HepG2 (cell line): ENCODE results near the gene IQSEC1. TPM values are rescaled to one million over a fixed set of nuclear protein-coding genes. Genes with fewer than 3 reads are reported as not detected.

Experiments
- ATAC-seq: fragments of 200-7000 bp; cut with Tn5 transposase; 3 replicates; pipeline ENCODE4 v1.9.1; 2020; ENCODE audit warnings: mild to moderate bottlenecking, moderate library complexity
- BruUV-seq: library from RNA; stranded (reverse); fragments of 400-500 nt; replicated peaks from 2 replicates; lab custom pipeline; 2021; lab: Mats Ljungman, UMichigan
- CTCF ChIA-PET: fragments of 300-600 bp; formaldehyde crosslinking; extraction: SDS; loops from one replicate; lab custom pipeline; 2021; ENCODE audit warnings: low total read pairs, inconsistent platforms, low intra/inter-chr PET ratio; lab: Yijun Ruan, JAX
- POLR2A ChIA-PET: fragments of 350-600 bp; sonication (Branson Sonifier 250); formaldehyde crosslinking; loops from one replicate; lab custom pipeline; 2020; ENCODE audit warnings: antibody characterized with exemption, inconsistent platforms; lab: Yijun Ruan, JAX
- DNase-seq: peaks from one replicate; pipeline ENCODE4 v3.0.0-alpha.2; 2015; ENCODE audit warnings: low spot score
- FAIRE-seq: peaks from 3 replicates; lab custom pipeline; 2011; peaks lifted over from hg19 to GRCh38; lab: Jason Lieb, UNC
- H2AFZ ChIP-seq: one replicate; pipeline ENCODE4 v1.6.1; 2011; ENCODE audit warnings: low read length, inconsistent platforms
- H3K27ac ChIP-seq: fragments of 300-600 bp; 3 replicates; pipeline ENCODE4 v1.8.0; 2011; ENCODE audit warnings: mixed run types, mild to moderate bottlenecking, mixed read lengths, low read length, inconsistent platforms; ENCODE audit not compliant: insufficient read depth; ENCODE audit errors: extremely low read length
- H3K27me3 ChIP-seq, 2 experiments: fragments of 200-600 bp in 1 of 2; 2 replicates in 1 of 2; 3 replicates in 1 of 2; pipeline versions ENCODE4 v1.6.0 to v1.8.0; 2011; ENCODE audit warnings: low read length in 2 of 2, mild to moderate bottlenecking in 2 of 2, moderate library complexity in 2 of 2, inconsistent platforms in 1 of 2; ENCODE audit not compliant: insufficient read depth in 2 of 2, control insufficient read depth in 1 of 2
- H3K36me3 ChIP-seq, 2 experiments: fragments of 200-600 bp in 1 of 2; replicated peaks in 1 of 2; 2 replicates in 1 of 2; 3 replicates in 1 of 2; pipeline versions ENCODE4 v1.5.1 to v1.8.0; 2011; ENCODE audit warnings: low read length in 2 of 2, inconsistent platforms in 1 of 2; ENCODE audit not compliant: insufficient read depth in 2 of 2, control insufficient read depth in 1 of 2
- H3K4me1 ChIP-seq: 2 replicates; pipeline ENCODE4 v1.5.1; 2012; ENCODE audit warnings: low read length, inconsistent platforms; ENCODE audit not compliant: insufficient read depth
- H3K4me2 ChIP-seq: 2 replicates; pipeline ENCODE4 v1.6.0; 2011; ENCODE audit warnings: low read depth, low read length, inconsistent platforms
- H3K4me3 ChIP-seq, 3 experiments: fragments of 200-600 bp in 1 of 3; sonication (generic), shearing (Covaris generic) in 1 of 3; replicated peaks in 1 of 3; 2 replicates each; pipeline ENCODE4 v1.5.1; 2011 to 2016; ENCODE audit warnings: low read length in 3 of 3, inconsistent platforms in 2 of 3, low read depth in 2 of 3, mild to moderate bottlenecking in 2 of 3, control low read depth in 1 of 3, mixed read lengths in 1 of 3; ENCODE audit not compliant: insufficient read depth in 1 of 3
- H3K79me2 ChIP-seq: one replicate; pipeline ENCODE4 v1.6.1; 2011; ENCODE audit warnings: low read length, inconsistent platforms; ENCODE audit not compliant: insufficient read depth
- H3K9ac ChIP-seq: 2 replicates; pipeline ENCODE4 v1.6.0; 2011; ENCODE audit warnings: mild to moderate bottlenecking, low read depth, low read length, inconsistent platforms; ENCODE audit not compliant: insufficient read depth
- H3K9me3 ChIP-seq: 2 replicates; pipeline ENCODE4 v1.5.1; 2012; ENCODE audit warnings: mild to moderate bottlenecking, low read length
- H4K20me1 ChIP-seq: 2 replicates; pipeline ENCODE4 v1.6.0; 2011; ENCODE audit warnings: inconsistent platforms, mild to moderate bottlenecking, low read length, moderate library complexity; ENCODE audit not compliant: insufficient read depth
- GATA4 ChIP-seq: sonication (generic); IDR thresholded peaks from 2 replicates; pipeline ENCODE4 v1.6.1; 2016; ENCODE audit warnings: antibody characterized with exemption, low read depth, borderline replicate concordance
- HMGA1 ChIP-seq: sonication (generic); formaldehyde crosslinking; conservative IDR thresholded peaks from 2 replicates; pipeline ENCODE4 v1.4.0; 2020; ENCODE audit warnings: missing genetic modification reagents
- JUN ChIP-seq: sonication (generic); formaldehyde crosslinking; IDR thresholded peaks from 2 replicates; pipeline ENCODE4 v1.4.0; 2020; ENCODE audit warnings: mild to moderate bottlenecking, missing genetic modification reagents
- KIAA2018 ChIP-seq: sonication (generic); formaldehyde crosslinking; IDR thresholded peaks from 2 replicates; pipeline ENCODE4 v1.5.0; 2020; ENCODE audit warnings: mild to moderate bottlenecking, missing genetic modification reagents, borderline replicate concordance
- NFE2 ChIP-seq: sonication (generic); formaldehyde crosslinking; IDR thresholded peaks from 2 replicates; pipeline ENCODE4 v1.4.0; 2020; ENCODE audit warnings: missing genetic modification reagents
- SMAD3 ChIP-seq: sonication (generic); formaldehyde crosslinking; IDR thresholded peaks from 2 replicates; pipeline ENCODE4 v1.4.0; 2020; ENCODE audit warnings: missing genetic modification reagents
- TFAP4 ChIP-seq: sonication (generic); IDR thresholded peaks from 2 replicates; pipeline ENCODE4 v1.6.1; 2016; ENCODE audit warnings: low read depth, borderline replicate concordance
- ZFY ChIP-seq: sonication (generic); formaldehyde crosslinking; IDR thresholded peaks from 2 replicates; pipeline ENCODE4 v1.4.0; 2020; ENCODE audit warnings: missing genetic modification reagents
- ZNF570 ChIP-seq: sonication (generic); formaldehyde crosslinking; IDR thresholded peaks from 2 replicates; pipeline ENCODE4 v1.4.0; 2020; ENCODE audit warnings: mild to moderate bottlenecking, missing genetic modification reagents, borderline replicate concordance
- ZNF776 ChIP-seq: sonication (generic); formaldehyde crosslinking; IDR thresholded peaks from 2 replicates; pipeline ENCODE4 v1.4.0; 2020; ENCODE audit warnings: mild to moderate bottlenecking, missing genetic modification reagents
- ZSCAN22 ChIP-seq: sonication (generic); formaldehyde crosslinking; IDR thresholded peaks from 2 replicates; pipeline ENCODE4 v1.4.0; 2020; ENCODE audit warnings: mild to moderate bottlenecking, missing genetic modification reagents
- WGBS: methylation state at CpG from one replicate; pipeline ENCODE4 v1.1.6; 2017; ENCODE audit warnings: low lambda C conversion rate; 5-methylcytosine and 5-hydroxymethylcytosine counted together
- in situ Hi-C: cut with HindIII; loops from 2 replicates; pipeline ENCODE4 v1.10.0; 2017; ENCODE audit warnings: low pct_unique_long_range_greater_than_20kb; ENCODE audit not compliant: extremely low pct_ligation_motif_present
- intact Hi-C: fragments of 100-400 bp; cut with micrococcal nuclease; formaldehyde crosslinking; loops from one replicate; pipeline ENCODE4 v1.10.0; 2022; ENCODE audit not compliant: unreplicated experiment
- polyA plus RNA-seq, 8 experiments: library from polyadenylated mRNA; depleted of rRNA in 3 of 8; stranded (reverse) in 7 of 8; unstranded in 1 of 8; fragments of >200 nt; fragmentation: Illumina TruSeq in 4 of 8; extraction: Trizol in 4 of 8; gene quantifications; 2 replicates each; pipeline versions ENCODE4 v1.2.1 to v1.2.3, GENCODE V29; 2011 to 2016; ENCODE audit warnings: low read depth in 4 of 8, missing spikeins in 1 of 8, mixed read lengths in 1 of 8; ENCODE audit not compliant: insufficient read depth in 1 of 8
- total RNA-seq, 5 experiments: library from RNA; depleted of rRNA; stranded (reverse); fragments of >200 nt; fragmentation: Illumina TruSeq; extraction: Trizol; gene quantifications; 2 replicates each; pipeline ENCODE4 v1.2.3, GENCODE V29; 2016; ENCODE audit warnings: low read depth in 1 of 5

IQSEC1 gene
- total and polyA plus RNA-seq, 2 of the 13 experiments (the other 11 are each of a cell fraction or from before 2014, with no cell fraction given) = 17.4 to 20.2 TPM

- no peak for TF ChIP-seq TFAP4
- no peak for TF ChIP-seq ZNF570 (CRISPR knock-in tag)
- TF ChIP-seq NFE2 (CRISPR knock-in tag) = no peak
- TF ChIP-seq JUN (CRISPR knock-in tag) = no peak
- TF ChIP-seq GATA4 = no peak
- no peak for TF ChIP-seq HMGA1
- TF ChIP-seq, all 625 proteins: peak for 0
These were observed 161.3 kb downstream of the IQSEC1 start (continued) for GRCh38 chr3:12911881-12912415.

GRCh38 chr3:12910356-12911099 lies 162.7 kb downstream of the IQSEC1 start:
- Histone ChIP-seq H3K27ac (no peak overlapping the region), H4K20me1 (0 out of 2 replicates have a peak, but pooled peaks cover 1% of the 10 kb centered on the region), H3K36me3 (peaks cover 58 to 96% of the 10 kb centered on the region in 2 experiments), H3K79me2 (no peaks in the 10 kb centered on the region), H2AFZ (no peak overlapping the region), H3K9me3 (no peaks in the 10 kb centered on the region), H3K4me2 (no peak overlapping the region), H3K4me1 (no peaks in the 10 kb centered on the region), H3K4me3 (no peak overlapping the region), H3K9ac (no peak overlapping the region), H3K27me3 (no peaks in the 10 kb centered on the region)
- POLR2A ChIA-PET = no interaction called here
- TF ChIP-seq ZSCAN22 (CRISPR knock-in tag) = no peak
- no peak for TF ChIP-seq SMAD3 (CRISPR knock-in tag)
- TF ChIP-seq ZFY = no peak
- TF ChIP-seq KIAA2018 (CRISPR knock-in tag) = no peak
- no peak for TF ChIP-seq HMGA1
- no peak for TF ChIP-seq ZNF776 (CRISPR knock-in tag)
- no peak for FAIRE-seq
- DNase-seq = no peak
- CTCF ChIA-PET = no interaction called here
- in situ Hi-C loops (no loop called here), intact Hi-C loops (no loop called here)
- WGBS = 96% methylated on average over 7 of the region's 8 CpGs
- BruUV-seq = no TSS peak
- ATAC-seq = no peak
